HUDEP-2 (cell line): ENCODE results near the gene FLCN.

Source experiments
- DNase-seq, 76 experiments: peaks; one replicate each; lab custom pipeline; 2025; ENCODE audit not compliant: unreplicated experiment in 76 of 76; lab: John Stamatoyannopoulos, UW

FLCN gene

GRCh38 chr17:17170346-17170985, 66.5 kb downstream of the FLCN start:
- no peak for DNase-seq

- DNase-seq = no peak
Observed at GRCh38 chr17:17169396-17169795, 67.6 kb downstream of the FLCN start.

- DNase-seq = no peak
Observed at GRCh38 chr17:17168401-17168800, 68.6 kb downstream of the FLCN start.

GRCh38 chr17:17167986-17168385, 69.0 kb downstream of the FLCN start:
- no peak for DNase-seq

- no peak for DNase-seq
Observed at GRCh38 chr17:17167356-17167755, 69.6 kb downstream of the FLCN start.

- no peak for DNase-seq
Observed at GRCh38 chr17:17166446-17166845, 70.5 kb downstream of the FLCN start.

GRCh38 chr17:17165666-17166308, 71.2 kb downstream of the FLCN start:
- DNase-seq = no peak

DNA sequence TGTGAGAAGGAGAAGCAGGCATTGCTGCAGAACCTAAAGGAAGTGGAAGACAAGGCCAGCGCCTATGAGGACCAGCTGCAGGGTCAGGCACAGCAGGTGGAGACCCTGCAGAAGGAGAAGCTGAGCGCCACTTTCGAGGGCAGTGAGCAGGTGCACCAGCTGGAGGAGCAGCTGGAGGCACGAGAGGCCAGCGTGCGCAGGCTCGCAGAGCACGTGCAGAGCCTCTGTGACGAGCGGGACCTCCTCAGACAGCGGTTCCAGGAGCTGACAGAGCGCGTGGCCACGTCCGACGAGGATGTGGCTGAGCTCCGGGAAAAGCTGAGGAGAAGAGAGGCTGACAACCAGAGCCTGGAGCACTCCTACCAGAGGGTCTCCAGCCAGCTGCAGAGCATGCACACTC, 72.3 kb downstream of the FLCN start:
- no peak for DNase-seq

GRCh38 chr17:17164156-17164555, 72.8 kb downstream of the FLCN start:
- no peak for DNase-seq
